ENCODE data around the gene SH3BGRL2.

SH3BGRL2 gene

DNA sequence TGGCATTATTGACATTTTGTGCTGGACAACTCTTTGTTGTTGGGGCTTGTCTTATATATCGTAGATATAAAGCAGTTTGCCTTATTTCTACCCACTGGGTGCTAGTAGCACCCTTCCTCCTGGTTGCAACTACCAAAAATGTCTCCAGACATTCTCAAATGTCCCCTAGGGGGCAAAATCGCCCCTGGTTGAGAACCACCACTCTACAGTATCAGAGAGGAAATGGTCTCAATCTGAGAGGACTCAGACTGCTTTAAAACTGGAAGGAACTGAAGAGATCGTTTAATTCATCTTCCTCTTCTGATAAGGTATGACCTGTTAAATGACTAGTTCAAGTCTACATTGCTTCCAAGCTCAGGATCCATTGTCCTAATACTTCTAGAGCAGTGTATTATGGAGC, 14.9 kb downstream of the SH3BGRL2 start:
- H3K4me3 ChIP-seq (ENCODE audit: low read depth, low read length) = no peak overlapping the region
- DNase-seq (ENCODE audit: low read depth, low spot score) = no peak
- POLR2A ChIA-PET = no interaction called here
- TF ChIP-seq, protein P1, sequence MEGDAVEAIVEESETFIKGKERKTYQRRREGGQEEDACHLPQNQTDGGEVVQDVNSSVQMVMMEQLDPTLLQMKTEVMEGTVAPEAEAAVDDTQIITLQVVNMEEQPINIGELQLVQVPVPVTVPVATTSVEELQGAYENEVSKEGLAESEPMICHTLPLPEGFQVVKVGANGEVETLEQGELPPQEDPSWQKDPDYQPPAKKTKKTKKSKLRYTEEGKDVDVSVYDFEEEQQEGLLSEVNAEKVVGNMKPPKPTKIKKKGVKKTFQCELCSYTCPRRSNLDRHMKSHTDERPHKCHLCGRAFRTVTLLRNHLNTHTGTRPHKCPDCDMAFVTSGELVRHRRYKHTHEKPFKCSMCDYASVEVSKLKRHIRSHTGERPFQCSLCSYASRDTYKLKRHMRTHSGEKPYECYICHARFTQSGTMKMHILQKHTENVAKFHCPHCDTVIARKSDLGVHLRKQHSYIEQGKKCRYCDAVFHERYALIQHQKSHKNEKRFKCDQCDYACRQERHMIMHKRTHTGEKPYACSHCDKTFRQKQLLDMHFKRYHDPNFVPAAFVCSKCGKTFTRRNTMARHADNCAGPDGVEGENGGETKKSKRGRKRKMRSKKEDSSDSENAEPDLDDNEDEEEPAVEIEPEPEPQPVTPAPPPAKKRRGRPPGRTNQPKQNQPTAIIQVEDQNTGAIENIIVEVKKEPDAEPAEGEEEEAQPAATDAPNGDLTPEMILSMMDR (IDR thresholded peaks at IDR 0.05; ENCODE audit: insufficient read depth, low read length, missing control alignments) = no peak
- CTCF ChIA-PET = no interaction called here

DNA sequence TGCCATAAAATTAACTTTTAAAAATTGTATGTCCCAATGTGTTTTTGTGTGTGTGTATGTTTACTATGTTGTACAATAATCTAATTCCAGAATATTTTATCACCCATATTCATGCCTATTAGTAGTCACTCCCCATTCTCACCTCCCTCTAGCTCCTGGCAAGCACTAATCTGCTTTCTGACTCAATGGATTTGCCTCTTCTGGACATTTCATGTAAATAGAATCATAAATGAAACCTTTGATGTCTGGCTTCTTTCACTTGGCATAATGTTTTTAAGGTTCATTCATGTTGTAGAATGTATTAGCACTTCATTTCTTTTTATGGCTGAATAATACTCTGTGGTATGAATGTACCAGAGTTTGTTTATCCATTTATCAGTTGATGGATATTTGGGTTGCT, 15.4 kb downstream of the SH3BGRL2 start:
- CTCF ChIA-PET = no interaction called here
- H3K4me3 ChIP-seq (ENCODE audit: low read depth, low read length) = no peak overlapping the region
- TF ChIP-seq, protein P1 (IDR thresholded peaks at IDR 0.05; ENCODE audit: insufficient read depth, low read length, missing control alignments) = no peak
- no peak for DNase-seq (ENCODE audit: low read depth, low spot score)
- POLR2A ChIA-PET = no interaction called here

DNA sequence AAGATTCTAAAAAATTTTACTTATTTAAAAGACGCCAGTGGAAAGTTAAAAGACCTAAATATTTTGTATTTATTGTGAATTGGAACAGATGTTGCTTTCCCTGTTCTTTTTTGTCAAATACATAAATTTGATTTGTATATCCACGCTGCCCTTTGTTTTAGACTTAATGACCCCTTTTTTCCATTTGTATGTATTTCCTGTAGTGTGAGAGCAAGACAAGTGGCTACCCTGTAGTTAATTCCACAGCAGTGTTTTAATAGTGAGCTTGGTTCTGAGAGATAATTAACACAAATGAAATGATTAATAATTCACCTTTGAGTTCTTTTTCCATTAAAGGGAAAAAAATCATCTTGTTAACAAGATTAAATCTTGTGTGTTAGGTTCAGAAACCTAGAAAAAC, 16.6 kb downstream of the SH3BGRL2 start:
- ChIA-PET POLR2A (no interaction called here), CTCF (no interaction called here)
- H3K4me3 ChIP-seq (ENCODE audit: low read depth, low read length) = no peak overlapping the region
- TF ChIP-seq, protein P1 (IDR thresholded peaks at IDR 0.05; ENCODE audit: insufficient read depth, low read length, missing control alignments) = no peak
- no peak for DNase-seq (ENCODE audit: low read depth, low spot score)

DNA sequence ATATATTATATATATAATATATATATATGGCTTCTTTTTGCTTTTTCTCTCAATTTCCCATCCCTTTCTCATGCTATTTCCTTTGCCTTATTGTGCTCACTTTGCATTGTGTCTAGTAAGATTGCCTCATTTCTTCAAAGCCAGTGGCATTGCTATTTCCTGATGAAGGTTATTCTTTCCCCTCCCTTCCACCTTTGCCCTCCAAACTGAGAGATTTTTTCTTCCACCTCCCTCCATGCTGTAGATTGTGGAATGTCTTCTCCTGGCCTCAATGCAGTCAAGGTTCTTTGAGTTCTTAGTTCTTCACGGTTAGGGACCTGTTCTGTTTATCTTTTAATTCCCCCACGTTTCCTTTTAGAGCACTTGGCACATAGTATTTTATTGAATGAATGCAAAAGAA, 17.2 kb downstream of the SH3BGRL2 start:
- no peak for DNase-seq (ENCODE audit: low read depth, low spot score)
- POLR2A ChIA-PET = no interaction called here
- TF ChIP-seq, protein P1 (IDR thresholded peaks at IDR 0.05; ENCODE audit: insufficient read depth, low read length, missing control alignments) = no peak
- no peak overlapping the region for H3K4me3 ChIP-seq (ENCODE audit: low read depth, low read length)
- CTCF ChIA-PET = no interaction called here

DNA sequence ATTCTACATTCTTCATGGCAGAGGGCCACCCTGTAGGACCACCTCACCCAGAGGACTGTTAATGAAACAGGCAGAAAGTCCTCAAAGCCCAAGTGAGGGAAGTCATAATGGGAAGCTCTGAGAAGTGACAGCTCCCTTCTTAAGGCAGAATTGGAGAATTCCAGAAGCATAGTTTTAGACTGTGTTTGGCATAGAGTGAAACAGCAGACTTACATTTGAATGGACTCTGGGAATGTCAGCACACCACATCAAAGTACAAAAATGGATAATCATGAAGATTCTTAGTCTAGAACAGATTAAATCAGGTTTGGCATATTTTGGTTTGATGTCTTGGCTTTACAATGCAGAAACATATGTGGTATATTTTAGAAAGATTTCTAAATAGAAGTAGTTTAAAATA, 17.9 kb downstream of the SH3BGRL2 start:
- POLR2A ChIA-PET = no interaction called here
- no peak for DNase-seq (ENCODE audit: low read depth, low spot score)
- CTCF ChIA-PET = no interaction called here
- H3K4me3 ChIP-seq (ENCODE audit: low read depth, low read length) = no peak overlapping the region
- TF ChIP-seq, protein P1 (IDR thresholded peaks at IDR 0.05; ENCODE audit: insufficient read depth, low read length, missing control alignments) = no peak

DNA sequence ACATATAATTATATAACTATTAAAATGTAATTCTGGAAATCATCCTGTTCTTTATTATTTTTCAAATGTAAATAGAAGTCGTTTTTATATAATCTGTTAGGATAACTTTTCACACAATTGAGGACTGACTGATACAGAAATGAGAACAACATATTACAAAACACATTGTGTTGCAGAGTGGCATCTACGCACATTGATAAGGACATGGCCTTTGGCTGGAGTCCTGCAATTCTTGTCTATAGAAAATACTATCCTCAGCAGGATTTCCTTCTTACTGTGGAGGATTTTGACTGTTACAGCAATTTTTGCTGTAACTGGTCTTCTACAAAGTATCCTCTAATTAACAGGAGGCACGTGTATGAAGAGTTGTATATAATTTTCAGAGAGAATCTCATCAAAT, 19.8 kb downstream of the SH3BGRL2 start:
- POLR2A ChIA-PET = no interaction called here
- CTCF ChIA-PET = no interaction called here
- TF ChIP-seq, protein P1 (IDR thresholded peaks at IDR 0.05; ENCODE audit: insufficient read depth, low read length, missing control alignments) = no peak
- DNase-seq (ENCODE audit: low read depth, low spot score) = no peak
- H3K4me3 ChIP-seq (ENCODE audit: low read depth, low read length) = no peak overlapping the region
